ENCODE results near the gene HYLS1. TPM values are rescaled to one million over a fixed set of nuclear protein-coding genes. Genes with fewer than 3 reads are reported as not detected.

The HYLS1 gene
- total and polyA plus RNA-seq, 9 of the 15 experiments (the other 6 are each of a cell fraction or from before 2014, with no cell fraction given), result 2.7 to 8.2 (median 4.8) TPM

- no peak overlapping the region for H2AFZ ChIP-seq (ENCODE audit: low read depth, low read length)
- ChIA-PET POLR2A (interaction anchor here (0.6 to 1.5 kb wide), 3 partner anchors 13 to 15 kb away, joined by 3 to 9 read pairs (median 7); partner anchors contain the start of gene PUS3), CTCF (ENCODE audit: low intra/inter-chr PET ratio) (no interaction called here)
- WGBS (ENCODE audit: insufficient coverage, low coverage, missing lambda C conversion rate), result 1% methylated on average over 12 of the region's 12 CpGs
- intact Hi-C loops (cut with micrococcal nuclease), result no loop called here
- H3K4me2 ChIP-seq (ENCODE audit: insufficient read depth, low read length), result no peak overlapping the region
- FAIRE-seq (no peak), DNase-seq (ENCODE audit: extremely low read depth in 1 of 4, low spot score in 3 of 4) (no peak), ATAC-seq (no peak)
- H4K20me1 ChIP-seq (replicated peaks; ENCODE audit: control insufficient read depth, insufficient read depth, low read length), result no peaks in the 10 kb centered on the region
- no peak overlapping the region for H3K9ac ChIP-seq (ENCODE audit: insufficient read depth in 1 of 2, low read depth in 2 of 2, low read length in 2 of 2)
- H3K4me3 ChIP-seq, result no peak overlapping the region
- H3K4me1 ChIP-seq (replicated peaks in 1 of 2; ENCODE audit: control insufficient read depth in 2 of 2, insufficient read depth in 2 of 2, low read length in 2 of 2), result no peaks in the 10 kb centered on the region
- TF ChIP-seq SRSF1 (IDR thresholded peaks at IDR 0.05; ENCODE audit: low read depth, low read length), result no peak
- TF ChIP-seq RFX7 (CRISPR knock-in tag; IDR thresholded peaks at IDR 0.05), result no peak
- TF ChIP-seq BCL6 (CRISPR knock-in tag; IDR thresholded peaks at IDR 0.05), result no peak
- no peak for TF ChIP-seq MCM3 (IDR thresholded peaks at IDR 0.05)
- TF ChIP-seq ZNF740 (CRISPR knock-in tag; IDR thresholded peaks at IDR 0.05), result no peak
- no peak for TF ChIP-seq ZNF740 (tag; IDR thresholded peaks at IDR 0.05)
- no peak for TF ChIP-seq EP300 (IDR thresholded peaks at IDR 0.05; ENCODE audit: low read length)
- TF ChIP-seq LARP7 (IDR thresholded peaks at IDR 0.05), result no peak
- TF ChIP-seq MTA2 (IDR thresholded peaks at IDR 0.05; ENCODE audit: low read depth), result no peak
- TF ChIP-seq TCF15 (CRISPR knock-in tag; IDR thresholded peaks at IDR 0.05), result no peak
- no peak for TF ChIP-seq TCFL5 (CRISPR knock-in tag; conservative IDR thresholded peaks at IDR 0.05)
- no peak for TF ChIP-seq ZC3H4 (CRISPR knock-in tag; IDR thresholded peaks at IDR 0.05; ENCODE audit: borderline replicate concordance)
- no peak for TF ChIP-seq ZNF77 (CRISPR knock-in tag; IDR thresholded peaks at IDR 0.05)
- TF ChIP-seq XRCC3 (IDR thresholded peaks at IDR 0.05), result no peak
- no peak for TF ChIP-seq ZNF3 (CRISPR knock-in tag; IDR thresholded peaks at IDR 0.05)
- H3K27ac ChIP-seq (ENCODE audit: extremely low read depth, low read depth, low read length), result no peak overlapping the region
- no peaks in the 10 kb centered on the region for H3K79me2 ChIP-seq (ENCODE audit: control insufficient read depth, insufficient read depth, low read length)
- BruUV-seq (replicated peaks), result no TSS peak
- H3K27me3 ChIP-seq (ENCODE audit: control insufficient read depth in 2 of 2, insufficient read depth in 2 of 2, low read length in 2 of 2), result peaks cover 50 to 51% of the 10 kb centered on the region in 2 experiments
- H3K9me3 ChIP-seq (replicated peaks; ENCODE audit: control insufficient read depth, insufficient read depth, low read depth, low read length), result no peaks in the 10 kb centered on the region
- in situ Hi-C loops (cut with MboI), result no loop called here
- no peaks in the 10 kb centered on the region for H3K9me1 ChIP-seq (ENCODE audit: control insufficient read depth, insufficient read depth, low read length)
- H3K36me3 ChIP-seq (ENCODE audit: control insufficient read depth, insufficient read depth, low read length), result no peaks in the 10 kb centered on the region
Observed at GRCh38 chr11:125916683-125917347, 29.3 kb downstream of the HYLS1 start.

Data from K562 (cell line).